ENCODE measurements around the gene SLC26A9. TPM values are rescaled to one million over a fixed set of nuclear protein-coding genes. Genes with fewer than 3 reads are reported as not detected.

The SLC26A9 gene
- total and polyA plus RNA-seq, 9 donors = 0.04 to 0.22 (median 0.08) TPM

- 75% methylated on average over 3 of the region's 3 CpGs for WGBS (ENCODE audit: insufficient coverage)
- peaks cover 14% of the 10 kb centered on the region for H3K4me1 ChIP-seq (ENCODE audit: control insufficient read depth, insufficient read depth, low read length)
Measured at GRCh38 chr1:205974712-205975111, 31.5 kb upstream of the SLC26A9 start.

DNA sequence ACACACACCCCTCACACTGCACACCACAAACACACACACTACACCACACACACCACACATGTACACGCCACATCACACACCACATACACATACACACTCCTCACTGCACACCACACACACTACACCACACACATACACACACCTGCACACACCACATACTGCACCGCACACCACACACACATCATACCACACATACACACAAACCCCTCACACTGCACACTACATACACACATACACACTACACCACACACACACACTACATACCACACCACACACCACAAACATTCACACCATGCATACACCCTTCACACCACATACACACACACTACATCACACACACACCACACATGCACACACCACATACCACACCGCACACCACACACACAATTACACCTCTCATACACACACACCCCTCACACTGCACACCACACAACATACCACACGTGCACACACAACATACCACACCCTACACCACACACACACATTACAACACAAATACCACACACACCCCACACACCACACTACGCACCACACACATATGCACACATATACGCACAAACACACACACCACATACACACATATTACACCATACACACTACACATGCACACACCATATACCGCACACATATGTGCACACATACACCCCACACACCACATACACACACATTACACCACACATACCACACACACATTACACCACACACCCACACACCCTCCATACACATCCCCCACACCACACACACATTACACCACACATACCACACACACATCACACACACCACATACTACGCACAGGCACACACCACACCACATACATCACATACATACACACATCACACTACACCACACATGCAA lies 30.3 kb upstream of the SLC26A9 start:
- 96% methylated on average over 8 of the region's 8 CpGs for WGBS (ENCODE audit: insufficient coverage)
- peaks cover 14% of the 10 kb centered on the region for H3K4me1 ChIP-seq (ENCODE audit: control insufficient read depth, insufficient read depth, low read length)
- H3K27me3 ChIP-seq (ENCODE audit: control insufficient read depth, insufficient read depth, low read length) = no peaks in the 10 kb centered on the region
- no peak for DNase-seq
- no peaks in the 10 kb centered on the region for H3K9me3 ChIP-seq (replicated peaks; ENCODE audit: control insufficient read depth, low read depth, low read length)
- H3K4me3 ChIP-seq (ENCODE audit: low read length) = no peak overlapping the region
- H3K27ac ChIP-seq (ENCODE audit: low read length) = no peak overlapping the region
- peaks cover 9% of the 10 kb centered on the region for H3K36me3 ChIP-seq (ENCODE audit: control insufficient read depth, insufficient read depth, low read length)

More at GRCh38 chr1:205974712-205975111, 31.5 kb upstream of the SLC26A9 start:
- Histone ChIP-seq H3K27me3 (ENCODE audit: control insufficient read depth, insufficient read depth, low read length) (no peaks in the 10 kb centered on the region), H3K4me3 (ENCODE audit: low read length) (no peak overlapping the region), H3K36me3 (ENCODE audit: control insufficient read depth, insufficient read depth, low read length) (peaks cover 12% of the 10 kb centered on the region), H3K9me3 (replicated peaks; ENCODE audit: control insufficient read depth, low read depth, low read length) (no peaks in the 10 kb centered on the region), H3K27ac (ENCODE audit: low read length) (no peak overlapping the region)
- no peak for DNase-seq

DNA sequence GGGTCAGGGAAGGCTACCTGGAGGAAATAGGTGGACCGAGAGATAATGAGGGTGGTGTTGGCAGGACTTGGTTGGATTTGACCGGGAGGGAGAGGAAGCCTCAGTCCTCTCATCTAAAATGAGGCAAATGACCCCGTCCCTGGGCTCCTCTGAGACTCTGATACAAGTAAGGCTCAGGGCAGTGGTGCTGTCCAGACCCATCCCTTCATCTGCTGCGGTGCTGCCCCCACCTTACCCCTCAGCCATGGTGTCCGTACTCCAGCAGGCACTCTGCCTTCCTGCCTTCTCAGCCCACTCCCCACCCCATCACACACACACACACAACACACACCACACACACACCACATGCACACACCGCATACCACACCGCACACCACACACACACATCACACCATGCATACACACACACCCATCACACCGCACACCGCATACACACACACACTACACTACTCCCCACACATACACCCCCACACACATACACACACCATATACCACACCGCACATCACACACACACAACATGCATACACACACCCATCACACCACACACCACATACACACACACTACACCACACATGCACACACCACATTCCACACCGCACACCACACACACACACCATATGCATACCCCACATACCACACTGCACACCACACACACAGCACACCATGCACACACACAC lies 29.4 kb upstream of the SLC26A9 start:
- H3K4me1 ChIP-seq (ENCODE audit: control insufficient read depth, insufficient read depth, low read length) = peaks cover 14% of the 10 kb centered on the region
- 55% methylated on average over 10 of the region's 11 CpGs for WGBS (ENCODE audit: insufficient coverage)
- no peaks in the 10 kb centered on the region for H3K27me3 ChIP-seq (ENCODE audit: control insufficient read depth, insufficient read depth, low read length)
- peaks cover 2% of the 10 kb centered on the region for H3K36me3 ChIP-seq (ENCODE audit: control insufficient read depth, insufficient read depth, low read length)
- H3K27ac ChIP-seq (ENCODE audit: low read length) = no peak overlapping the region
- H3K9me3 ChIP-seq (replicated peaks; ENCODE audit: control insufficient read depth, low read depth, low read length) = no peaks in the 10 kb centered on the region
- no peak overlapping the region for H3K4me3 ChIP-seq (ENCODE audit: low read length)
- no peak for DNase-seq

DNA sequence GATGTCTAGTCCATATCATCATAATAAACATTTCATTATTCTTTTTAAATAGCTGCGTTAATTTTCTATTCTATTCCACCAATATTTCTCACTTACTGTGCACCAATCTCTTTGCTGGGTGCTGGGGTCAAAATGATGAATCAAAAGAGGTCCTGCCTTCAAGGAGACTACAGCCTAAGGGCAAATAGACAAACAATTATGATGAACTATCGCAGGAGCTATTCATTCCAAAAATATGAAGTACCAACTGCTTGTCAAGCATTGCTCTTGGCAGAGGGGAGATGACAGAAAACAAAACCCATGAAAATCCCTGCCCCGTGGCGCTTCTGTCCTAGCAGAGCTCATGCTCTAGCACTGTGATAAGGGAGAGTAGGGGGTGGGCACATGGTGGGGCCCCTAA lies 28.8 kb upstream of the SLC26A9 start:
- Histone ChIP-seq H3K36me3 (ENCODE audit: control insufficient read depth, insufficient read depth, low read length) (no peaks in the 10 kb centered on the region), H3K27me3 (ENCODE audit: control insufficient read depth, insufficient read depth, low read length) (no peaks in the 10 kb centered on the region), H3K4me1 (ENCODE audit: control insufficient read depth, insufficient read depth, low read length) (peaks cover 11% of the 10 kb centered on the region), H3K4me3 (ENCODE audit: low read length) (no peak overlapping the region), H3K27ac (ENCODE audit: low read length) (no peak overlapping the region), H3K9me3 (replicated peaks; ENCODE audit: control insufficient read depth, low read depth, low read length) (no peaks in the 10 kb centered on the region)
- DNase-seq = no peak
- 50% methylated on average over 2 of the region's 4 CpGs for WGBS (ENCODE audit: insufficient coverage)

DNA sequence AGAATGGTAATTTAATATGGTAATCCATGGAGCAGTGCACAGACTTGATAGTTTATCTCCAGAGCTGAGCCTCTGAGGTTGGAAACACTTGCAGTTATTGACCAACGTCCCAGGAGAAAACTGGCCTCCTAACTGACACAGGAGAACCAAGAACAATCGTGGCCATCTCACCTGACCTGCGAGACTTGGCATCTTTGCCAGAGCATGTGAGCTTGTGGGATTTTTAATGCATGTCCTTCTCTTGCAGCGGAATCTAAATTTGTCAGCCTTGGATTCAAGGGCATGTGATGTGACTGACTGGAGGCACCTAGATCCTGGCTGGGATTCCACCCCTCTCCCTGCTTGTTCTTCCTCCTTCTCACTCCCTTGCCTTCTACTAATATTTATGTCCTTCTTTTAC lies 27.8 kb upstream of the SLC26A9 start:
- no peaks in the 10 kb centered on the region for H3K27me3 ChIP-seq (ENCODE audit: control insufficient read depth, insufficient read depth, low read length)
- 66% methylated on average over 3 of the region's 4 CpGs for WGBS (ENCODE audit: insufficient coverage)
- no peaks in the 10 kb centered on the region for H3K36me3 ChIP-seq (ENCODE audit: control insufficient read depth, insufficient read depth, low read length)
- H3K27ac ChIP-seq (ENCODE audit: low read length) = no peak overlapping the region
- peaks cover 4% of the 10 kb centered on the region for H3K4me1 ChIP-seq (ENCODE audit: control insufficient read depth, insufficient read depth, low read length)
- no peaks in the 10 kb centered on the region for H3K9me3 ChIP-seq (replicated peaks; ENCODE audit: control insufficient read depth, low read depth, low read length)
- no peak overlapping the region for H3K4me3 ChIP-seq (ENCODE audit: low read length)
- DNase-seq = no peak

- Histone ChIP-seq H3K27me3 (ENCODE audit: control insufficient read depth, insufficient read depth, low read length) (no peaks in the 10 kb centered on the region), H3K27ac (ENCODE audit: low read length) (no peak overlapping the region), H3K9me3 (replicated peaks; ENCODE audit: control insufficient read depth, low read depth, low read length) (no peaks in the 10 kb centered on the region), H3K4me1 (ENCODE audit: control insufficient read depth, insufficient read depth, low read length) (no peaks in the 10 kb centered on the region), H3K4me3 (ENCODE audit: low read length) (no peak overlapping the region), H3K36me3 (ENCODE audit: control insufficient read depth, insufficient read depth, low read length) (no peaks in the 10 kb centered on the region)
- no peak for DNase-seq
- WGBS (ENCODE audit: insufficient coverage) = no CpG with 5 or more reads among the region's 1 CpG
Measured at GRCh38 chr1:205970486-205970885, 27.2 kb upstream of the SLC26A9 start.

GRCh38 chr1:205969229-205969628 lies 26.0 kb upstream of the SLC26A9 start:
- Histone ChIP-seq H3K36me3 (ENCODE audit: control insufficient read depth, insufficient read depth, low read length) (no peaks in the 10 kb centered on the region), H3K4me1 (ENCODE audit: control insufficient read depth, insufficient read depth, low read length) (no peaks in the 10 kb centered on the region), H3K9me3 (replicated peaks; ENCODE audit: control insufficient read depth, low read depth, low read length) (no peaks in the 10 kb centered on the region), H3K27ac (ENCODE audit: low read length) (no peak overlapping the region), H3K4me3 (ENCODE audit: low read length) (no peak overlapping the region), H3K27me3 (ENCODE audit: control insufficient read depth, insufficient read depth, low read length) (no peaks in the 10 kb centered on the region)
- WGBS (ENCODE audit: insufficient coverage) = 68% methylated on average over 2 of the region's 8 CpGs
- no peak for DNase-seq

DNA sequence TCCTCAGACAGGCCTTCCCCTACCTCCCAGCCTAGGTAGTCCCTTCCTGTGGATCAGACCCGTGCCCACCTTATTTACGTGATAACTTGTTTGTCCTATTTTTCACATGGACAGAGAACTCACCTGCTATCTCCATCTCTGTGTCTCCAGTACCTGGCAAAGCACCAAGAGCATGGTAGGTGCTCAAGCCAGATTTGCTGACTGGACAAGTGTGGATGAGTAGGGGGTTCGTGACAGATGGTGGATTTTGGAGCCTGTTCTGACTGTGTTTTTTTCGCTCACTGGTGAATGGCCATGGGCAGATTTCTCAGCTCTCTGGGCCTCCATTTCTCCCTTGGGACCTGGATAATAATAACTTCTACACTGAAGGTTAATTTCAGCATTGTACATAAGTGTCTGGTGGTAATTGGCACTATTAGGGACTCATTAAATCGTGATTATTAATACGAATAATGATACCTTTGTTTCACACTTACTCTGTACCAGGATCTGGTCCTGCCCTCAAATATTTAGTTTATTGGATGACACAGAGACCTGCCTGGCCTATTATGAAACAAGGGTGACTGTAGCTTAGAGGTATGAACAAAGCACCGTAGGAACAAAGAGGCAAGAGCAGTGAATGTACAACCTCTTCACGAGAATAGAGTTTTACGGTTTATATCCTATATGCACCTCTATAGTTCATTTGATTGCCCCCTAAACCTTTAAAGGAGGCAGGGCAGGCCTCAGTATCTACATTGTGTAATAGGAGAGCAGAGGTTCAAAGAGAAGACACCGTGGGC lies 24.5 kb upstream of the SLC26A9 start:
- Histone ChIP-seq H3K4me3 (ENCODE audit: low read length) (no peak overlapping the region), H3K9me3 (replicated peaks; ENCODE audit: control insufficient read depth, low read depth, low read length) (no peaks in the 10 kb centered on the region), H3K4me1 (ENCODE audit: control insufficient read depth, insufficient read depth, low read length) (no peaks in the 10 kb centered on the region), H3K27me3 (ENCODE audit: control insufficient read depth, insufficient read depth, low read length) (no peaks in the 10 kb centered on the region), H3K27ac (ENCODE audit: low read length) (no peak overlapping the region), H3K36me3 (ENCODE audit: control insufficient read depth, insufficient read depth, low read length) (no peaks in the 10 kb centered on the region)
- no peak for DNase-seq
- 61% methylated on average over 4 of the region's 10 CpGs for WGBS (ENCODE audit: insufficient coverage)

GRCh38 chr1:205965036-205965884 lies 22.0 kb upstream of the SLC26A9 start:
- no peak for DNase-seq
- no peak overlapping the region for H3K4me3 ChIP-seq (ENCODE audit: low read length)
- H3K36me3 ChIP-seq (ENCODE audit: control insufficient read depth, insufficient read depth, low read length) = no peaks in the 10 kb centered on the region
- H3K4me1 ChIP-seq (ENCODE audit: control insufficient read depth, insufficient read depth, low read length) = peaks cover 13% of the 10 kb centered on the region
- H3K9me3 ChIP-seq (replicated peaks; ENCODE audit: control insufficient read depth, low read depth, low read length) = no peaks in the 10 kb centered on the region
- H3K27ac ChIP-seq (ENCODE audit: low read length) = no peak overlapping the region
- no peaks in the 10 kb centered on the region for H3K27me3 ChIP-seq (ENCODE audit: control insufficient read depth, insufficient read depth, low read length)
- WGBS (ENCODE audit: insufficient coverage) = 87% methylated on average over 4 of the region's 13 CpGs

Measured in muscle of leg (tissue), 11 donors.